ENCODE data around the gene FHAD1.
"Not testable (repeated sequence)": the region's sequence is repeated elsewhere in the genome, so short reads cannot be mapped to it uniquely, and the experiment has no call there.

The FHAD1 gene

GRCh38 chr1:15378729-15379128 lies 131.7 kb downstream of the FHAD1 start:
- DNase-seq = no peak

- DNase-seq = not testable (repeated sequence)
Measured at GRCh38 chr1:15379151-15379550, 132.1 kb downstream of the FHAD1 start.

DNA sequence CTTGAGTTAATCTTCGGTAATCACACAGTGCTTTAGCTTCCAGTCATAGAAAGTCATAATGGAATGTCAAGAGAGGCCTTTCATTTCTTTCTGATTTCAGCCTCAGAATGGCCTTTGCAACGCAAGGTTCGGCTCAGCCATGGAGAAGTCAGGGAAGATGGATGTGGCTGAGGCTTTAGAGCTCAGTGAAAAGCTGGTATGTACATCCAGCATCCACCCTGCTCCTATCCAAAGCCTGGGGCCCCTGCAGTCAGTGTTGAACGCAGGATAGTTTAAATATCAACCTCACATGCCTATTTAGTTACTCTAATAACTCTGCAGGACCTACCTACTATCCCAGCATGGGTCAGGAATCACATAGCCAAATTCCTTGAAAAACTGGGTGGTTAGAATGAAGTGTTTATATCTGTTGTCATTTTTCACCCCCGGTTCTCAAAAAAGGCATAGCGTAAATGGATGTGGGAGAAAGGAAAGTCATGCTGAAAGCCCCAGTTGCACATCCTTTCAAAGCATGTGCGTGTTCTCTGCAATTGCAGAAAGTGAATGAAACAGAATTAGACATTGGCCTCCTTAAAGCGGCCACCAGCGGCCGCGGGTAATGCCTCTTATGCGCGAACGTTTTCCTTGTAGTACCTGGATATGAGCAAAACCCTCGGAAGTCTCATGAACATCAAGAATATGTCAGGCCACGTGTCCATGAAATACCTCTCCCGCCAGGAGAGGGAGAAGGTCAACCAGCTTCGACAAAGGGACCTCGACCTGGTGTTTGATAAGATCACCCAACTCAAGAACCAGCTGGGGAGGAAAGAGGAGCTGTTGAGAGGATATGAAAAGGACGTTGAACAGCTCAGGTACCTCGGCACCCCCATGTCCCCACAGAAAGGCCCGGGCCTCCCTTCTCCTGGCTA lies 133.8 kb downstream of the FHAD1 start:
- DNase-seq = no peak

DNA sequence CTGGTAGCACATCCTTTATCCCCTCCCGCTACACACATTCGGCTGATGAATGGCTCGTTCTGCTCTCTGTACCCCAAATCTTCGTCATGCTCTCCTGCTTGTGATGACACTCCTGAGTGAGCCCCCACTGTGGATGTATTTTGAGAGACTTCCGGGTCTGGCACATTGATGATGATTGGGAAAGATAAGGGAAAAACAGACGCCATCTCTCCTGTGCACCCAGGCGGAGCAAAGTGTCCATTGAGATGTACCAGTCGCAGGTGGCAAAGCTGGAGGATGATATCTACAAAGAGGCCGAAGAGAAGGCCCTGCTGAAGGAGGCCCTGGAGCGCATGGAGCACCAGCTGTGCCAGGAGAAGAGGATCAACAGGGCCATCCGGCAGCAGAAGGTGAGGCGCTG lies 134.8 kb downstream of the FHAD1 start:
- no peak for DNase-seq

- no peak for DNase-seq
Measured at GRCh38 chr1:15382601-15383518, 135.8 kb downstream of the FHAD1 start.

- no peak for DNase-seq
Measured at GRCh38 chr1:15383810-15384209, 136.8 kb downstream of the FHAD1 start.

- DNase-seq = peak; percentile 12
Measured at GRCh38 chr1:15384301-15384901, 137.4 kb downstream of the FHAD1 start.

GRCh38 chr1:15385420-15385819 lies 138.4 kb downstream of the FHAD1 start:
- DNase-seq = no peak

- no peak for DNase-seq
Measured at GRCh38 chr1:15386164-15386749, 139.2 kb downstream of the FHAD1 start.

GRCh38 chr1:15388201-15388880 lies 141.3 kb downstream of the FHAD1 start:
- DNase-seq = no peak

- not testable (repeated sequence) for DNase-seq
Measured at GRCh38 chr1:15389828-15390227, 142.8 kb downstream of the FHAD1 start.

DNA sequence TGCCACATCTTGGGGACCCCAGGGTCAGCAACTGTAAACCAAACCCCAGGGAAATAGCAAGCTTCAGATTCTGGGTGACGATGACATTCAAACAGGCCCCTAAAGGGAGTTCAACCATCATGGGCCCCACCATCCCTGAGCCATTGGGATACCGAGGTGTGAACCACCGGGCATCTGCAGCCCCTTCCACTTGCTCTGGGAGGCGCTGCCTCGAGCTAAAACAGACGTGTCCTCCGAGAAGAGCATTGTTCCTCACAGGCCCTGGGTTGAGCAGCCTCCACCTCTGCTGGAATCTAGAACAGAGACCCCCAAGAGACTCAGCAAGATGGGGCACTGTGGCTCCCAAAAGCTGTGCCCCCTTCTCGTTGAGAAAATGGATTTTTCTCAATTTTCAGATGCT lies 143.6 kb downstream of the FHAD1 start:
- DNase-seq = no peak

DNA sequence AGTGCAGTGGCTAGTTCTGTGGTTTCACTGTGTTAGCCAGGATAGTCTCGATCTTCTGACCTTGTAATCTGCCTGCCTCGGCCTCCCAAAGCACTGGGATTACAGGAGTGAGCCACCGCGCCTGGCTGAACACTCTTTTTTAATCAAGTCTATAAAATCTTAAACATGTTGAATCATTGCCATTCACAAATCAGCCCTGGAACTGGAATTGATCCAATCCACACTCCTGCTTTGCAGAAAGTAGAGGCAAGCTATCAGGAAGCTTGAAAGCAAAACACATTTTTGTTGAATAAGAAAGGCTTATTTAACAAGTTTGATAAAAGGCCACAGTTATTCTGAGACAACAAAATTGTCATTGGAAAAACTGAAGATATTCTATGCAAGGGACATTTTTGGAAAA lies 144.3 kb downstream of the FHAD1 start:
- no peak for DNase-seq

GRCh38 chr1:15393475-15394257 lies 146.6 kb downstream of the FHAD1 start:
- no peak for DNase-seq

DNA sequence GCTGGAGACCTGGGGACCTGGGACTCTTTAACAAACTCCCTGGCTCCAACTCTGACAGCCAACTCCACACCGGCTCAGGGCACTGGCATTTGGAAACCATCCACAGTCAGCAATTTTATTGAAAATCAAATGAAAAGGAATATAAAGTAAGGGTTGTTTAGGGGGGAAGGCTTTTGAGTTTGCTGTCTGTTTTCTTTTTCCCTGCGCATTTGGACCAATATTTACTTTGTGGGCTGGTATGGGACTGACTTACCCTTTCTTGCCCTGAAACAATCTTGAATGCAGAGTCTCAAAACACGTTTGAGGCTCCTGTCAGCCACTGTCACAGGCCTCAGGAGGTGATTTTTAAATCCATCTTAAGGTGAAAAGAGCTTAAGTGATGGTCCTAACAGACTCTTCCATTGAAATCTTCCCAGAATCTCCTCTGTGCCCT lies 147.3 kb downstream of the FHAD1 start:
- no peak for DNase-seq

GRCh38 chr1:15397236-15397635 lies 150.2 kb downstream of the FHAD1 start:
- DNase-seq = no peak

DNA sequence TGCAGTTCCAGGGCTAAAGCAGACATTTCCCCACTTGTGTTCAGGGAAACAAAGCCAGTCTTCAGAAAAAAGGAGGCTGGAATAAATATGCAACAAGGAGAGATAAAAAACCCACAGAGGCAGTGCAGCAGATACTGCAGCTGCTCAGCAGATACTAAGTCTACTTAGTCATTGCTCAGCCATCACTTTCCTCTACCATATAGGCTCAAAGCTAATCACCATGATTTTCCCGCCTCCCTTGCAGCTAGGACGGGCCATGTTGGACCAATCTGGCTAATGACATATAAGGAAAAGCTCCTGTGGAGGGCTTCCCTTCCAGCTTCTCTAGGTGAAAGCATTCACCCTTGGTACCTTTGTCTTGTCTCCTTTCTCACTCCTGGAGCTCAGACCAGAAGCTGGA lies 152.7 kb downstream of the FHAD1 start:
- no peak for DNase-seq

- DNase-seq = no peak
Measured at GRCh38 chr1:15400627-15401026, 153.6 kb downstream of the FHAD1 start.

DNA sequence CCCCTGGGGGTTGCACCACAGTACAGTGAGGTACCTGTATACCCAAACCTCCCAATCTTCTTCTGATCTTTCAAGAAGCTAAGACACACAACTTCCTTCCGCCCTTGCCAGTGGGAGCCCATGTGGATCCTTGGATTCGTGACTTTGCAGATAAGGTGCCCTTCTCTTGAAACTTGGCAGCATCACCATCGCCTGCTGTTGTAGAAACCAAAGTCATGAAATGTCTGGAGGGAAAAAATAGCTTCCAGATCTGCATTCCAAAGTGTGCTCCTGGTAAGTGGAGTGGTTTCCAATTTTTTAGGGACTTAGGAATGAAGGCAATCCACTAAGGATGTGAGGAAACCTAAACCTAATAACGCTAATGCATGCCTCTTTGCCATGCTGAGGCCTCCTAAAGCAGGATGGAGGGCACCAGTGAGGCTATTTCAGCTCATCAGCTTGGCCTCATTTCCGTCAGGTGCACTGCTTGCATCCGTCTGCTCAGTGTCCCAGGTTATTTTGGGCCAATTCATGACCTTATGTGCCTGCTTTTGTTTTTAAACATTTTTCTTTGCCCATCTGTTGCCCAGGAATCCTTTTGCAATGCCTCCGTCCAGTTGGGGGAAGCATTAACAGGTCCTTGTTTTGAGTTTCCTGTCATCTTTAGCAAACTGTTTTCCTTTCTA lies 154.5 kb downstream of the FHAD1 start:
- no peak for DNase-seq

DNA sequence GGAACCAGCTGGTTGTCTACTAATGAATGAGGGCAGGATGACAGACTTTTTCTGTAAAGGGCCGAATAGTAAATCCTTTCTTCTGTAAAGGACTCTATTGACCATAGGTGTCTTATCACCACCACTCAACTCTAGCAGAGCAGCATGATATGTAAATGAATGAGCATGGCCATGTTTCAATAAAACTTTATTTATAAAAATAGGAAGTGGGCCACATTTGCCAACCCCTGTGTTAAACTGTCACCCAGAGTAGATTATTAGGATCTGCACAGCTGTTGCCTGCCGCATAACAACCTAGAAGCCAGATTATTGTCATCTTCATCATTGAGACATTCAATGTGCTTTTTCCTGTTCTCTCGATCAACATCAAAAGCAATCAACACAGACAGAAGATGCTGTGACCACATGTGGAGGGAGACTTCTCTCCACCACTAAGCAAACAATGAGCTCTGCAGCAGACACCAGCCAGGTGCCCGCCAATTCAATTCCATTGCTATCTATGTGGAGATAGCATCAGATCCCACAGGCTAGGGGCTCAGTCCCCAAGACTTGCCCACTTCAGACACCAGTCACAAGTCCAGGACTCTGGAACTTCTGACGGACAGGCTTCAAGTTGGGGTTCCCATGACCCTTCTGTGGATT lies 155.9 kb downstream of the FHAD1 start:
- no peak for DNase-seq
